K562 treated with DMSO at 1 percent for 24 hours (cell line): ENCODE results near the gene BCL10. TPM values are rescaled to one million over a fixed set of nuclear protein-coding genes. Genes with fewer than 3 reads are reported as not detected.

Experiments
- total RNA-seq: library from RNA; unstranded; fragments of 300-600 nt; gene quantifications from 2 replicates; pipeline ENCODE4 v1.2.3, GENCODE V29; 2022; ENCODE audit warnings: low read depth; ENCODE audit not compliant: insufficient read depth

BCL10 gene
- 9.8 and 10.4 TPM in 2 replicates for total RNA-seq

DNA sequence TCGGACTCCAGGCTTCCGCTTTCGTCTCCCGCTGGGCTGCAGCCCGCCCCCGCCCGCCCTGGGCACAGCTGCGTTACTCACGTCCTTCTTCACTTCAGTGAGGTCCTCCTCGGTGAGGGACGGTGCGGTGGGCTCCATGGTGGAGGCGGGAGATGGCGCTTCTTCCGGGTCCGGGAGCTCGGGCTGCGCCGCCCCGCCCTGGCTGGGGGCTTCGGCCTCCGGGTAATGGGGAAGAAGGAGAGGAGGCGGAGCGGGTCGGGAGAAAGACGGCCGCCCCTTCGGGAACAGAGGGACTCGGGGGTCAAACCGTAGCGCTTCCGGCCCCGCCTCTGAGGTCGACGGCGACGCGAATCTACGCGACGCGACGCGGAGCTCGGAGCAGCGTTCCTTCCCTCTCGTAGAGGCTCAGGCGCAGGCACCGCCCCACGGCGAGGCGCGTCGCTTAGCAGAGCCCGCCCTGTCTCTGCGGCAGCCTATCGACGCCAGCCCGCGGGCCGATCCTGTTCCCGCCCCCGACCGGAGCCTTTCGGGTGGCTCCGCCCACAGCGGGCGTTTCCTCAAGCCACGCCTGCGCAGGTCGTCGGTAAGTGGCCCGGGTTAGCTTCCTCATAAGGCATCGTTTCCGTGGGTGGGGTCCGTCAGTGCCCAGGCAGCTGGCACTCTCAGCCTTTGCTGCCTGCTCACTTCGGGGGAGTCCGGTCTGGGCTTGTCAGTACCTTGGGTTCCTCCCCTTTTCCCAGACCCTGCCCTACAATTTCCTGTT is at the start of gene BCL10:
BCL10 (minus strand) TSS at position 418 of the 763 bp plus-strand sequence; CDS start at position 138, 280 bp downstream.

GRCh38 chr1:85259118-85259911 is 17.1 kb downstream of the BCL10 start, which contains the start of gene C1orf52:
Gene C1orf52 (minus strand): TSS chr1:85259662. CDS start chr1:85259633, 29 bp downstream.

Other genes with a start within 250 kb of the BCL10 start
- gene MCOLN3, start 228.1 kb downstream of the BCL10 start, total RNA-seq, result 0.32 TPM in 1 of 2 replicates, not detected in the other
- 1.7 and 1.9 TPM in 2 replicates for gene SYDE2, start 75.6 kb downstream of the BCL10 start, total RNA-seq
- gene C1orf52, start 17.0 kb downstream of the BCL10 start, total RNA-seq, result 38.4 and 47.7 TPM in 2 replicates
- gene DDAH1, start 188.5 kb upstream of the BCL10 start, total RNA-seq, result not detected in 2 replicates